Glomerular visceral epithelial cell (primary cell): Measurements from ENCODE around the gene SLC4A8.

ENCODE experiments used
- DNase-seq: peaks from one replicate; pipeline ENCODE4 v3.0.0-alpha.2; 2016; ENCODE audit errors: extremely low spot score

SLC4A8 gene

DNA sequence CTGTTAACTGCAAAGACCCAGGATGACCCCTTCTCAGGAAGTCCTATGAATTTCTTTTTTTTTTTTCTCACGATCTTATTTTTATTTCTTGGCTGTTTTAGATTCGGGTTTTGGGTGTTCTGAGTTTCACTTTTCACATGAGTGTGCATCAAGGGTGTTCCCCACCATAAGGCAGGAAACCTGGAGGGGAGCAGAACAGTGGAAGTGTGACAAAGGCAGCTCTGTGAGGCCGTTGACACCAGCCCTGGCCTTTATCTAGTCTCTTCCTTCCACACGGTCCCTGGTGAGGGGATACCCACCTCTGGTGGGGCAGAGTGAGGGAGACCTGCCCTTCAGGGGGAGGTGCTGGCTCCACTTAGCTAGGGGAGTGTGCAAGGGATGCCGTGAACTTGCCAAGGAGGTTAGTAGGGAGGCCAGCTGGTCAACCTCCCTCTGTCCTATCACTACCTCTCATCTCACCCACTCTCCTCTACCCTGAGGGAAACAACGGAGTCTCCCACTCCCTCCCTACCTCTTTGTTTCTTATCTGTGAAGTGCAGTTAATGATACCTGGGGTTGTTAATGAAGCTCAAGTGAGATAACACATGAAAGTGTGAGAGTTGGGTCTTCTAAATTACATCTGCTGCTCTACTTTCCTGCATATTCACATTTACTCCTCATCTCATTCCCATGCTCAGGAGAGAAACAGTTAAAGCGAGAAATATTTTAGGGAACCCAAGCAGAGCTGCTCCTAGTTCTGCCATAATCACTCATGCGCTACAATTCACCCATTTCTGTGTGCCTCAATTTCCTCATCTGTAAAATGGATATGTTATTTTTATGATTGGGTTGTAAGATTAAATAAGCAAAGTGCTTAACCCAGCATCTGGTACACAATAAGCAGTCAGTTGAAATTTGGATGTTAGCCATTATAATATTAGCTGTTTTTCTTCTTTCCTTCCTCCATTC is 29.1 kb upstream of the SLC4A8 start:
- no peak for DNase-seq

DNA sequence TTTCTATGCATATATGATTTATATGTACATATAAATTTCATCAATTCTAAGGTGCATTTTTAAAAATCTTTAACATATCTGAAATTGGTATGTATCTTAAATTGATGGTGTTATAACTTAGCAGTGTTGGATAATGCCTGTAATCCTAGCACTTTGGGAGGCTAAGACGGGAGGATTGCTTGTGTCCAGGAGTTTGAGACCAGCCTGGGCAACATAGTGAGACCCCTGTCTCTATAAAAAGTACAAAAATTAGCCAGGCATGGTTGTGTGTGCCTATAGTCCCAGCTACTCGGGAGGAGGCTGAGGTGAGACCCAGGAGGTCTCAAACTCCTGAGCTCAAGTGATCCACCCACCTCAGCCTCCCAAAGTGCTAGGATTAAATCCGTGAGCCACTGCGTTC is 27.0 kb upstream of the SLC4A8 start:
- DNase-seq = no peak

DNA sequence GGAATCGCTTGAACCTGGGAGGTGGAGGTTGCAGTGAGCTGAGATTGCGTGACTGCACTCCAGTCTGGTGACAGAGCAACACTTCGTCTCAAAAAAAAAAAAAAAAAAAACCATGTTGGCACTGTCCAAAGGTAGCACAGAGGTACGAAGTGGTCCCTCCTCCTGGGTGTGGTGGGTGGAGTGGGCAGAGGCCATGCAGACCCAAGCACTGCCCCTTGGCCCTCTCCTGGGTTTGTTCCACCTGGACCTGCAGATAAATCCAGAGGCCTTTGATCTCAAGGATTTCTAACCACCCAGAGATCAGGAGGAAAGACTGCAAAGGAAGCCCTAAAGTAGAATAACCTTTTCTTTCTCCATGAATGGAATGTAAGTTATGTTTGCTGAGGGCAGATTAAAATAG is 24.7 kb upstream of the SLC4A8 start:
- no peak for DNase-seq

DNA sequence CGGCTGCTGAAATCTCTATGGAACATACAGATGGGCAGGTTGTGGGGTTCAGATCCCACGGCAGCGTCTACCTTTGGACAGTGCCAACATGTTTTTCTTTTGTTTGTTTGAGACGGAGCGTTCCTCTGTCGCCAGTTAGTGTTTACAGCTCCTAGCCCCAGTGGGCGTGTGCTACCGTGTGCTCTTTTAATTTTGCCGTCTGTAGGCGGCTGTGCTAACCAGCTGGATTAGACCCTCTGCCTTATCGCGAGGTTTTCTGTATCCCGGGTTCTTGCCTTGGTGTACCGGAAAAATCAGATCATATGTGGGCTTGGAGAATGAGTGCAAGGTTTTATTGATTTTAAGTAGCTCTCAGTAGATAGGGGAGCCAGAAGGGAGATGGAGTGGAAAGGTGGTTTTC is 23.6 kb upstream of the SLC4A8 start:
- DNase-seq = no peak

DNA sequence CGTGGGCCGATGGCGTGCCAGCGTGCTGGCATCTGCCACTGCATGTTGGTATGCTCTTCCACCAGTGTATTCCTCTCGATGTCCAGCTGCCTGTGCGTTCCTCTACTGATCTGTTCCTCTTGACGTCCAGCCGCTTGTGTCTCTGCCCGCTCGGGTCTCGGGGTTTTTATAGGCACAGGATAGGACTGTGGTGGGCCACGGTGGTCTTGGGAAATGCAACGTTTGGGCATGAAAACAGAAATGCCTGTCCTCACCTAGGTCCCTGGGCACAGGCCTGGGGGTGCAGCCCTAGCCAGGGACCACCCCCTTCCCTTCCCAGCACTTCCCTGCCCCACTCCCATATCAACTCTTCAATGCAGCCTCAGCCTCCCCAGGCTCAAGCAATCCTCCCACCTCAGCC is 23.1 kb upstream of the SLC4A8 start:
- no peak for DNase-seq

DNA sequence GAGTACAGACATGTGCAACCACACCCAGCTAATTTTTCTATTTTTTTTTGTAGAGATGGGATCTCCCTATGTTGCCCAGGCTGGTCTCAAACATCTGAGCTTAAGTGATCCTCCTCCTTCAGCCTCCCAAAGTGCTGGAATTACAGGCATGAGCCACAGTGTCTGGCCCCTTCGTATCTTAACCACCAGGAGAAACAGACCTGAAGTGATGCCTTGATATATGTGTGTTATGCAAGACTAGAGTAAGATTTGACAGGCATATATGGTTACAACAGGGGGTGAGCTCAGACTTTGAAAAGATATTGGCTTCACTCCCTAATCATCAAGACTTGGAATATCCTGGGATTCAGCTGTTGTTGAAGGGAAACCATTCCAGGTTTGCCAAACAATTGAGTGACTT is 22.7 kb upstream of the SLC4A8 start:
- no peak for DNase-seq

DNA sequence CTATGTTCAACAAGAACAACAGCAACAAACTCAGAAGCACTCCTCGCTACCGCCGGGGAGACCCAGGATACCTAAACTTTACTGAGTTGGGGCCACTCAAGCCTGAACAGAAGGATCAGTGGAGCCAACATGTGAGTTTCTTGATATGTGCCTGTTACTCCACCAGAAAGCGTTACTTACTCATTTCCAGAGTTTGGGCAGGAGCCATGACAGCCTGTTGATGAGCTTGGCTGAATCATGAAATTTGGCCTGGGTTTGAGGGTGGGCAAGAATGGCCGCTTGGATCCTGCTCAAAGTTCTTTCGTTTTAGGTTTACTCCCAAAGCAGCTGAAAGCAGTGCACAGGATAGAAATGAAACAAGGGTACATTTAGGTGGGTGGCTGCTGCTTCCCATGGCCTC is 21.5 kb upstream of the SLC4A8 start:
- no peak for DNase-seq

DNA sequence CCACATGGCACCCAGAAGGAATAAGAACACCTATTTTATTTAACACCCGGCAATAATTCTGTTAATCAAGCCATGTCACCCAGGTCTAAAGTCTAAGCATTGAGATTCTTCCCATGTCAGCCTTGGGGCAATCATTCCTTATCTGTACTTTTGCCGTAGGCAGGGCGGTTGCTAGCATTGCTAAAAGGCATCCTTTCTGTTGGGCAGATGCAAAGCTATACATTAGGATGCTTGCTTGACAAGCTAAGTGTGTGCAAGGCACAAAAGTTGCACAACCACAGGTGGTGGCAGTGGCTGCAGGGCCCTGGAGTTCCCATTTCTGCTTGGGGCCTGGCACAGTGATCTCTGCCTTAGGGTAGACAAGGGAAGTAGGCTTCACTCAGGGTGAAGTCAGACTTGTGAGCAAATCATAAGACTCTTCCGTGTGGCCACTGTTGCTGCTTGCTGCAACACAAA is 20.9 kb upstream of the SLC4A8 start:
- DNase-seq = no peak

DNA sequence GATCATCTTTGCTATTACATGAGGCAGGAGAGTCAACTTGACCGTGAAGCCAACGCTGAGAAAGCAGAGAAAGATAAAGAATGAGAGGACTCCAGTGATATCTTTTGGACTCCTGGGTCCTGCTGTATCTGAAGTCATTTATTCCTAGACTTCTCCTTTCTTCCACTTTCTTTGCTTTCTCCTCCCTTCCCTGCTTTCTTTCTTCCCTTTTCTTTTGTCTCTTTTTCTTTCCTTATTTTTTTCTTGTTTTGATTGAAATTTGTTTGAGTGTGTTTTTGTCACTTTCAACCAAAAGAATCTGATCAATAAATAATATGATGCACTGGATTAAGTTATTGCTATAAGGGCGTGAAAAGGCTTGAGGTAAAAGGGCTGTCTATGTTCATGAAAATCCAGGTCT is 20.0 kb upstream of the SLC4A8 start:
- no peak for DNase-seq

DNA sequence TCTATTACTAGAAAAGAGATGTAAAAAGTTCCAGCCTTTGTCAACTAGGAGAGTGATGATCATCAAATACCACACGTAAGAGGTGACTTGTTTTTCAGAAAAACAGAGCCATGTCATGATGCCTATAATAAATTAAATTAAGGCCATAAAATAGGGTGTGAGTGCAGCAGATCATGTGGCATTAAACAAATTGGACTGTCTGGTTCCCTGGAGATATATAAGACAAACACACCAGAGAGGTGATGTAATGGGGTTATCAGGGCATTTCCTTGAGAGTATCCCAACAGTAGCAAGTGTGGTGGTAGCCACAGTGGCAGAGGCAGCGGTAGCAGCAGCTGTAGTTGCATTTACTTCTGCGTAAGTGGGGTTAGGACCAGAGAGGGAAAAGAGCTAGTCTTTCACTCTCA is 18.8 kb upstream of the SLC4A8 start:
- no peak for DNase-seq

DNA sequence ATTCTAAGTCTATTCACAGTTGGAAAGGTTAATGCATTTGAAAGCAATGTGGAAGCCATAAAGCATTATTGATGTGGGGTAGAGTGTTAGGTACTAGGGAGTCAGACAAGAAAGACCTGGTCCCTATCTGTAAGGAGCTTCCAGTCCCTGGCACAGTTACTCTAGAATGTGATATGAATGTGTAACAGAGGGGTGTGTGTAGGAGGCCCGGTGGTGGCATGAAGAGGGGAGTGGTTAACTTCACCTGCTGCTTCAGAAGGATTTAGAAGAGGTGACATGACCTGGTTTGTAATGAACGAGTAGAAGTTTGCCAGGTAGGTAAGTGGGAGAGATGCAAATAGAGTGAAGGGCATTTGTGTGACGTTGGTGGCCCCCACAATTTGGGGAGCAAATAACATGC is 18.3 kb upstream of the SLC4A8 start:
- DNase-seq = no peak

DNA sequence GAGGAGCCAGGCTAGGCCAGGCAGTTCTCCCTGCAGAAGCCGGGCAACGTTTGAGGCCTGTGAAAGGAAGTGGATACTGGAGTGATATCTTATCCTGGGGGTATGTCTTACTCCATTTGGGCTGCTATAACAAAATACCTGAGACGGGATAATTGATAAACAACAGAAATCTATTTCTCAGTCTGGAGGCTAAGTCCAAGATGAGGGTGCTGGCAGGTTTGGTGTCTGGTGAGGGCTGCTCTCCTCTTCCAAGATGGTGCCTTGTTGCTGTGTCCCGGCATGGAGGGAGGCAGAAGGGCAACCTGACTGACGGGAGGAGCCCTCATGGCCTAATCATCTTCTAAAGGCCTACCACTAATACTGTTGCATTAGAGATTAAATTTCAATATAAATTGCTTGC is 17.8 kb upstream of the SLC4A8 start:
- no peak for DNase-seq

DNA sequence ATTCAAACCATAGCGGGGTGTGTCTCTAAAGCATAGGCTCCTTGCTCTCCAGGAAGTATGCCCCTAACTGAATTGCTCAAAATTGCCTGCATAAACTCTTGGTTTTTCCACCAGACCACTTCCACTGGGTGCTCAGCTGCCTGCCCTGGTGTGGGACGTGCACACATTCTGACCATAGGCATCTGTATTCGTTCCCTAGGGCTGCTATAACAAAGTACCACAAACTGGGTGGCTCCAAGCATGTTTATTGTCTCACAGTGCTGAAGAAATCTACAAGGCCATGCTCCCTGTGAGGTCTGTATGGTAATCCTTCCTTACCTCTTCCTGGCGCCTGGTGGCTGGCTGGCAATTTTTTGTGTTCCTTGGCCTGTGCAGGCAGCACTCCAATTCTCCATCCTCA is 17.0 kb upstream of the SLC4A8 start:
- no peak for DNase-seq

DNA sequence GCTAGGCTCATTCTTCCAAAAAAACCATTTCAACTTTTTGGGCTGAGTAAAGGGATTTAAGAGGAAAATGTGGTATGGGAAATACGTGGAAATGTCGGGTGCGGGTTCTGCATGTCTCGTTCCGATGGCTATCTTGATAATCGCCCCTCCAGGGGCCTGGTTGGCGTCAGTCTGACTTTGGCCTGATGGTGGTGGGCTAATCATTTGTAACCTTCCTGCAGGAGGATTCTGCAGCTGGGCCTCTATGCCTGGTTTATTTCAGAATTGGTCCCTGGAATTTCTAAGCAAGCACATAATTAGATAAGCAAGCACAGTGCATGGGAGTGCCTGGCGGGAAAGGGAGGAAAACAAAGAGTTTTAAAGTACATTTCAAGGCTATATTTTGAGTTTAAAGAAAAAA is 14.8 kb upstream of the SLC4A8 start:
- no peak for DNase-seq

DNA sequence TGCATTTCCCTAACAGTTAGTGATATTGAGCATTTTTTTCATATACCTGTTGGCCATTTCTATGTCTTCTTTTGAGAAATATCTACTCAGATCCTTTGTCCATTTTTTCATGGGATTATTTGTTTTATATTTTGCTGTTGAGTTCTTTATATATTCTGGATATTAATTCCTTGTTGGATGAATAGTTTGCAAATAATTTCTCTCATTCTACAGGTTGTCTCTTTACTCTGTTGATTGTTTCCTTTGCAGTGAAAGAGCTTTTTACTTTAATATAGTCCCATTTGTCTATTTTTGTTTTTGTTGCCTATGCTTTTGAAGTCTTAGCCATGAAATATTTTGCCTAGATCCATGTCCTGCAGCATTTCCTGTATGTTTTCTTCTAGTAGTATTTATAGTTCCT is 11.5 kb upstream of the SLC4A8 start:
- DNase-seq = no peak

DNA sequence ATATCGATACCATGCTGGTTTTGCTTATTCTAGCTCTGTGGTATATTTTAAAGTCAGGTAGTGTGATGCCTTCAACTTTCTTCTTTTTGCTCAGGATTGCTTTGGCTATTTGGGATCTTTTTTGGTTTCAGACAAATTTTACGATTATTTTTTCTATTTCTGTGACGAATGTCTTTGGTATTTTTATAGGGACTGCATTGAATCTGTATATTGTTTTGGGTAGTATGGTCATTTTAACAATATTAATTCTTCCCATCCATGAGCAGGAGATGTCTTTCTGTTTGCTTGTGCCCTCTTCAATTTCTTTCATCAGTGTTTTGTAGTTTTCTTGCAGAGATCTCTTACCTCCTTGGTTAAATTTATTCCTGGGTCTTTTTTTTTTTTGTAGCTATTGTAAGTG is 10.8 kb upstream of the SLC4A8 start:
- DNase-seq = no peak

DNA sequence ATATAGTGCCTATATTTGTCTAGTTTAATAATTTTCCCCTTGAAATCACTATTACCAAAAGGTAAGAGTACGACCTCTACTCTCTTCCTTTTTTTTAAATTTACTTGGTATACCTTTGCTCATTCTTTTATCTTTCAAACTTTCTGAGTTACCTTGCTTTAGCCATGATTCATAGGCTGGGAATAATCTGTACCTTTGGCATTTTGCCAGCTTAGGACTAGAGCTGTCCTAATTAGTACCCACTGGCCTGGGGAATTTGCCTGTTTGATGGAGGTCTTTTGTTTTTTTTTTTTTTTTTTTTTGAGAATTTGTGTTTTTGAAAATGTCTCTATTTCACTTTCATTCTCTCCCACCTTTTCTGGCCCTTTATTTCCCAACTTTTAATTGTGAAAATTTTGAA is 8.7 kb upstream of the SLC4A8 start:
- DNase-seq = no peak

DNA sequence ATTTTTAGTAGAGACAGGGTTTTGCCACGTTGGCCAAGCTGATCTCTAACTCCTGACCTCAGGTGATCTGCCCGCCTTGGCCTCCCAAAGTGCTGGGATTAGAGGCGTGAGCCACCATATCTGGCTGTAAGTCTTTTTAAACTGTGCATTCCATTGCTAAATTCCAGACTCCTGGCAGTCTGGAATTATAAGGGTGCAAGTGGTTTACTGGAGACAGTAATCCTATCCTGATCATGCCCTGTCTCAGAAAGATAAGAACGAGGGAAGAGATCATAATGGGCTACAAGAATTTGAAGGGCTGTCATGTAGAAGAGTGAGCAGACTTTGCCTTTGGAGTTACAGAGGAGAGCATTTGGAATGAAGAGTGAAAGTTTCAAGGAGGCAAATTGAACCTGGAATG is 6.8 kb upstream of the SLC4A8 start:
- DNase-seq = no peak

DNA sequence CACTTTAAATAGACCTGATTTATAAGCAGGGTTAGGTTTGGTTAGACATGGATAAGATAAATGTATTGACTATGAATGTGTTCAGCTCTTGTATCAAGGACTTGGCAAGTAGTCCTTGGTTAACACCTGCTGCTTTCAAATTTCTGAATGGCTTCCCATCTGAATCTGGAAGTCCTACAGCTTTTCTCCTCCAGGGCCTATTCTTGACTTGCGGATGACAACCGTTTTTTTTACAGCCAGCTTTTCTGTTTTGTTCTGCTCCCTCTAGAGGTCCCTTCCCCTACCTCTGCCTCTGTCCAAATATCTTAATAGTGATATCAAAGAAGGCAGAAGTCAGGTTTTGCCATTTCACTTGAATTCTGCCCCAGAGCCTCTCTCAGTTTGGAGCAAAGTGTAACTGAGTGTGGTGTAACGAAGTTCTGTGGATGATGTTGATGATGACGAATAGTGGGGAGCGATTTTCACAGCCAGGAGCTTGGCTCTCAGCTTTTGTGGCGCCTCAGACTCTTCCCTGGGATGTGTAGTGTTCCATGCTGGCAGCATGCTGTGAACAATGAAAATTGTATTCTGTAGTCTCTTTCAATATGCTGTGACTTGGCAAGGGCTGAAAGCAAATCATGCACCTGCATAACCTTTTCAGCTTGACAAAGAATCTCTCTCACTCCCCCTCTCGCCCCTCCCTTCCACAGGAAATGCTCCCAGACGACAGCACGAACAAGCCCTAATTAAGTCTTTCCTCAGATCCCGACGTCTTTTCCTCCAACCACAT is 5.0 kb upstream of the SLC4A8 start:
- DNase-seq = no peak

DNA sequence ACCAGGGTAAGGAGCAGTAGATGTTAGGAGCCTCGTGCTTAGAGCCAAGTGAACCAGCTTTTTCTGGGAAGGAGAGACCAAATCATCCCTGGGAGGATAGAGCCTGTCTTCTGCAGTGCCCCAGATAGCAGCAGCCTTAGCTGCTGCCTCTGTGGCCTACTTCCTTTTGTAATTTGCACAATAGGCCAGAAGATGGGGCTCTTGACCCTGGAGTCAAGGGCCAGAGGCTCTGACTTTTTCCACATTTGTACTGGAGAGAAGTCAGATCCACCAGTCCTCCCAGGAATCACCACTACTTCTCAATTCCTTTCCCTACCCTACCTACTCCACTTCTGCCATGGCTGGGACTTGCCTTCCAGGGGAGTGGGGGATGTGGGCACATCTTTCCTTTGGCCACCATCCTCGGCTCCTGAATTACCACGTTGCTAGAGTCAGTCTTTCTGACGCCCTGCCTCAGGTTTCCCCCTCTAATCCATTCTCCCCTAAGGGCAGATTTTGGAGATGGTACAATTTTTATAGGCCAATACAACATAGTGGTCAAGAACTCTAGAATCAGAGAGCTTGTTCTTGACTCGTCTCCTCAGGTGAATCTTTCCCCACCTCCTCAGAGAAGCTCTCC is 3.3 kb upstream of the SLC4A8 start:
- DNase-seq = peak; percentile 72

DNA sequence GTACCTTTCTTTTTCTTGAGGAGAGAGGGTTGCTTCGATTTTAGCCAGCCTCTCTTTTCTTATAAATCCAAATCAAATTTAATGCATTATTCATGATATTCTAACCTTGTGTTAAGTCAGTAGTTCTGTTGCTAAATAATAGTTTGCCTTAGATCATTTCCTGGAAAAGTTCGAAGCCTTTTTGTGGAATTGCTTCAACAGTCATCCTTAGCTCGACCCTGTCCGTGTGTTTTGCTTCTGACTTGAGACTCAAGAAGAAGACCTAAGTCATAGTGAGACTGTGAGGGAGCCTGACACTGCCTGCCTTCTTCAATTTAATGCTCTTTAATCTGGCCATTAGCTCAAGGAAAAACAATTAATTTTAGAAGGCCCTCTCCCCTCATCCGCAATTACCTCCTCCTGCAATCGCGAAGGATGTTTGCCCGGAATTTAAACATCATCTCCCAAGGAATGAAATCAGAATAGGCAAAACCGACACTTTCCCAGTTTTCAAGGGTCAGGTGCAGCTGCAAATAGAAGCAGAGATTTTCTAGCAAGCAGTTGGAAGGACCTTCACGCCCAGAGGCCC is 453 bp upstream of the SLC4A8 start:
- DNase-seq = no peak

DNA sequence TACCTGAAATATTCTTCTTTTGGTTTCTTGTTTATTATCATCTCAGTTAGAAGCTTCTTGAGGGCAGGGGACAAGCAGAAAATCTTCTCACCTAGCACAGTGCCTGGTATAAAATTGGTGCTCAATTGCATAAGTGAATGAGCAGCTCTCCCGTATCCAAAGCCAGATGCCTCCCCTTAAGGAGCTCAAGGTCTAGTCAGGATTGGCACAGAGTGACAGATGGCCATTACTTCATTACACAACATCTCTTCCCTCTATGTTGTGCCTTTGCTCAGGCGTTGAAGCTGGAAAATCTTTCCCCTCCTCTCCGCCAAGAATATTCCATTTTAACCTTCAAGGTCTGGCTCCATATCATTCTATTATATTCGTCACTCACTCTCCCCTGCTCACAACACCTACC is 3.6 kb downstream of the SLC4A8 start:
- no peak for DNase-seq
